GM12878 (cell line): ENCODE results near the gene GLT1D1. TPM values are rescaled to one million over a fixed set of nuclear protein-coding genes. Genes with fewer than 3 reads are reported as not detected.

Experiments
- ATAC-seq: fragments of 200-7000 bp; cut with Tn5 transposase; 3 replicates; pipeline ENCODE4 v1.9.1; 2020; ENCODE audit warnings: mild to moderate bottlenecking, moderate library complexity
- BruUV-seq: library from RNA; stranded (reverse); fragments of 400-500 nt; replicated peaks from 2 replicates; lab custom pipeline; 2021; lab: Mats Ljungman, UMichigan
- CTCF ChIA-PET: fragments of 300-600 bp; sonication (Branson Sonifier 250); formaldehyde crosslinking; extraction: SDS; loops from one replicate; lab custom pipeline; 2021; ENCODE audit warnings: inconsistent platforms; lab: Yijun Ruan, JAX
- POLR2A ChIA-PET: fragments of 350-600 bp; formaldehyde crosslinking; extraction: SDS; loops from one replicate; lab custom pipeline; 2021; ENCODE audit warnings: inconsistent platforms; lab: Charles Lee
- RAD21 ChIA-PET: fragments of 300-600 bp; sonication (Branson Sonifier 250); formaldehyde crosslinking; loops from one replicate; lab custom pipeline; 2023; ENCODE audit warnings: antibody characterized with exemption; ENCODE audit not compliant: unreplicated experiment; lab: Charles Lee
- SMC1A ChIA-PET: fragments of 300-600 bp; sonication (Branson Sonifier 250); formaldehyde crosslinking; loops from one replicate; lab custom pipeline; 2023; ENCODE audit not compliant: unreplicated experiment, uncharacterized antibody; lab: Charles Lee
- DNase-seq: peaks from one replicate; pipeline ENCODE4 v3.0.0-alpha.2; 2011; ENCODE audit warnings: low read depth, low spot score
- FAIRE-seq: peaks from 3 replicates; lab custom pipeline; 2011; peaks lifted over from hg19 to GRCh38; lab: Jason Lieb, UNC
- H2AFZ ChIP-seq: 2 replicates; pipeline ENCODE4 v1.6.0; 2011; ENCODE audit warnings: low read depth, low read length, control low read depth; ENCODE audit not compliant: control insufficient read depth
- H3K27ac ChIP-seq: 2 replicates; pipeline ENCODE4 v1.5.1; 2011; ENCODE audit warnings: control low read depth; ENCODE audit not compliant: control insufficient read depth, insufficient read depth
- H3K27me3 ChIP-seq, 2 experiments: replicated peaks in 1 of 2; 2 replicates each; pipeline versions ENCODE4 v1.6.0 to v1.6.1; 2011; ENCODE audit warnings: low read length in 1 of 2; ENCODE audit not compliant: control insufficient read depth in 2 of 2, insufficient read depth in 2 of 2
- H3K36me3 ChIP-seq, 2 experiments: 2 replicates each; pipeline ENCODE4 v1.5.1; 2011; ENCODE audit warnings: low read length in 1 of 2; ENCODE audit not compliant: control insufficient read depth in 2 of 2, insufficient read depth in 2 of 2
- H3K4me1 ChIP-seq: 2 replicates; pipeline ENCODE4 v1.6.1; 2011; ENCODE audit warnings: mild to moderate bottlenecking, low read length, moderate library complexity, mixed read lengths; ENCODE audit not compliant: control insufficient read depth, insufficient read depth
- H3K4me2 ChIP-seq: 2 replicates; pipeline ENCODE4 v1.6.0; 2011; ENCODE audit warnings: control low read depth; ENCODE audit not compliant: control insufficient read depth, insufficient read depth
- H3K4me3 ChIP-seq: fragments of 200-600 bp; sonication (generic); 2 replicates; pipeline ENCODE4 v1.5.1; 2016
- H3K79me2 ChIP-seq: 2 replicates; pipeline ENCODE4 v1.6.0; 2011; ENCODE audit warnings: low read length; ENCODE audit not compliant: control insufficient read depth, insufficient read depth
- H3K9ac ChIP-seq: 2 replicates; pipeline ENCODE4 v1.8.0; 2011; ENCODE audit warnings: low read length, control low read depth, mixed read lengths; ENCODE audit not compliant: control insufficient read depth, insufficient read depth
- H3K9me3 ChIP-seq: replicated peaks from 3 replicates; pipeline ENCODE4 v1.5.1; 2011; ENCODE audit warnings: mild to moderate bottlenecking, low read length; ENCODE audit not compliant: control insufficient read depth, insufficient read depth
- H4K20me1 ChIP-seq: 2 replicates; pipeline ENCODE4 v1.6.0; 2011; ENCODE audit not compliant: control insufficient read depth, insufficient read depth
- CHD2 ChIP-seq: IDR thresholded peaks from 2 replicates; pipeline ENCODE4 v1.6.1; 2011; ENCODE audit warnings: low read depth, low read length, improper control_type of control experiment, borderline replicate concordance
- EGR1 ChIP-seq, 2 experiments: IDR thresholded peaks; 1 replicate in 1 of 2; 2 replicates in 1 of 2; pipeline ENCODE4 v1.6.1; 2011 to 2012; ENCODE audit warnings: low read depth in 2 of 2, low read length in 2 of 2, borderline replicate concordance in 1 of 2, mild to moderate bottlenecking in 1 of 2, moderate library complexity in 1 of 2
- ESRRA ChIP-seq: IDR thresholded peaks from 2 replicates; pipeline ENCODE4 v1.6.1; 2012; ENCODE audit warnings: mild to moderate bottlenecking, low read length, improper control_type of control experiment
- GABPA ChIP-seq: IDR thresholded peaks from 2 replicates; pipeline ENCODE4 v1.6.1; 2014; ENCODE audit warnings: antibody characterized with exemption, low read depth, mild to moderate bottlenecking, inconsistent platforms
- GATAD2B ChIP-seq: fragments of 450-650 bp; conservative IDR thresholded peaks from 2 replicates; pipeline ENCODE4 v1.6.1; 2017; ENCODE audit warnings: low read depth, mild to moderate bottlenecking, moderate library complexity
- IKZF2 ChIP-seq, 2 experiments: fragments of 450-650 bp; IDR thresholded peaks; 2 replicates each; pipeline ENCODE4 v1.6.1; 2017; ENCODE audit warnings: mild to moderate bottlenecking in 2 of 2, moderate library complexity in 2 of 2
- MTA2 ChIP-seq: fragments of 450-650 bp; IDR thresholded peaks from 2 replicates; pipeline ENCODE4 v1.6.1; 2016; ENCODE audit warnings: low read depth, mild to moderate bottlenecking, moderate library complexity
- PAX5 ChIP-seq: IDR thresholded peaks from 2 replicates; pipeline ENCODE4 v1.6.1; 2011; ENCODE audit warnings: low read depth, low read length, borderline replicate concordance
- PML ChIP-seq: IDR thresholded peaks from 2 replicates; pipeline ENCODE4 v1.6.1; 2012; ENCODE audit warnings: low read length, inconsistent platforms
- RAD51 ChIP-seq: fragments of 450-650 bp; IDR thresholded peaks from 2 replicates; pipeline ENCODE4 v1.6.1; 2016; ENCODE audit warnings: moderate library complexity, mild to moderate bottlenecking, inconsistent platforms
- RB1 ChIP-seq: fragments of 450-650 bp; formaldehyde crosslinking; IDR thresholded peaks from 2 replicates; pipeline ENCODE4 v1.6.1; 2017; ENCODE audit warnings: mild to moderate bottlenecking, borderline replicate concordance
- SPI1 ChIP-seq: IDR thresholded peaks from 2 replicates; pipeline ENCODE4 v1.6.1; 2011; ENCODE audit warnings: low read depth, mild to moderate bottlenecking, low read length, moderate library complexity, borderline replicate concordance; ENCODE audit not compliant: insufficient read depth
- SUZ12 ChIP-seq: fragments of 200-600 bp; sonication (generic); IDR thresholded peaks from one replicate; pipeline ENCODE4 v1.6.1; 2018; ENCODE audit warnings: antibody characterized with exemption, mild to moderate bottlenecking; ENCODE audit not compliant: unreplicated experiment
- TBL1XR1 ChIP-seq: IDR thresholded peaks from 2 replicates; pipeline ENCODE4 v1.6.1; 2012; ENCODE audit warnings: low read depth, low read length, improper control_type of control experiment
- YY1 ChIP-seq: IDR thresholded peaks from 2 replicates; pipeline ENCODE4 v1.6.1; 2011; ENCODE audit warnings: low read depth, mild to moderate bottlenecking, low read length
- ZZZ3 ChIP-seq: IDR thresholded peaks from 2 replicates; pipeline ENCODE4 v1.6.1; 2011; ENCODE audit warnings: low read depth; ENCODE audit not compliant: control insufficient read depth, insufficient read length
- WGBS: methylation state at CpG from one replicate; pipeline ENCODE4 v1.1.6; 2016; ENCODE audit warnings: low lambda C conversion rate; ENCODE audit not compliant: insufficient replicate concordance, insufficient coverage; ENCODE audit errors: missing lambda C conversion rate; 5-methylcytosine and 5-hydroxymethylcytosine counted together
- in situ Hi-C: fragments of 300-500 bp; cut with MboI; formaldehyde crosslinking; loops from 9 replicates; pipeline ENCODE4 v1.14.3; 2018; ENCODE audit warnings: mixed read lengths
- intact Hi-C: fragments of 100-400 bp; cut with micrococcal nuclease; formaldehyde crosslinking; loops from one replicate; pipeline ENCODE4 v1.14.2; 2022; ENCODE audit not compliant: unreplicated experiment
- polyA plus RNA-seq, 11 experiments: library from polyadenylated mRNA; depleted of rRNA in 4 of 11; unstranded in 6 of 11; stranded (reverse) in 5 of 11; fragments of >200 nt; fragmentation: Nextera tagmentation in 4 of 11; fragmentation: Illumina TruSeq in 1 of 11; extraction: Ambion mirVana in 4 of 11; extraction: Trizol in 1 of 11; gene quantifications; 1 replicate in 1 of 11; 2 replicates in 10 of 11; pipeline versions ENCODE4 v1.2.1 to v1.2.3, GENCODE V29; 2011 to 2016; ENCODE audit warnings: inconsistent platforms in 2 of 11, missing spikeins in 2 of 11, low read depth in 1 of 11
- total RNA-seq, 4 experiments: library from RNA; depleted of rRNA in 3 of 4; stranded (reverse); fragments of >200 nt in 3 of 4; fragmentation: Illumina TruSeq in 1 of 4; extraction: Trizol in 1 of 4; gene quantifications; 2 replicates each; pipeline versions ENCODE4 v1.2.1 to v1.2.3, GENCODE V29; 2013 to 2021
- TF ChIP-seq, protein P1 (sequence below): IDR thresholded peaks from 2 replicates; pipeline ENCODE4 v1.6.1; 2012; ENCODE audit warnings: low read depth, low read length, improper control_type of control experiment
- TF ChIP-seq, protein P2 (sequence below): fragments of 450-650 bp; formaldehyde crosslinking; IDR thresholded peaks from 2 replicates; pipeline ENCODE4 v1.4.0; 2022; ENCODE audit warnings: mild to moderate bottlenecking, moderate library complexity
- TF ChIP-seq, protein P3 (sequence below): fragments of 450-650 bp; IDR thresholded peaks from 2 replicates; pipeline ENCODE4 v1.6.1; 2017; ENCODE audit warnings: mild to moderate bottlenecking, moderate library complexity

The GLT1D1 gene
- total and polyA plus RNA-seq, 10 of the 15 experiments (the other 5 are each of a cell fraction or from before 2014, with no cell fraction given) = 0.42 to 62.8 (median 3.0) TPM

DNA sequence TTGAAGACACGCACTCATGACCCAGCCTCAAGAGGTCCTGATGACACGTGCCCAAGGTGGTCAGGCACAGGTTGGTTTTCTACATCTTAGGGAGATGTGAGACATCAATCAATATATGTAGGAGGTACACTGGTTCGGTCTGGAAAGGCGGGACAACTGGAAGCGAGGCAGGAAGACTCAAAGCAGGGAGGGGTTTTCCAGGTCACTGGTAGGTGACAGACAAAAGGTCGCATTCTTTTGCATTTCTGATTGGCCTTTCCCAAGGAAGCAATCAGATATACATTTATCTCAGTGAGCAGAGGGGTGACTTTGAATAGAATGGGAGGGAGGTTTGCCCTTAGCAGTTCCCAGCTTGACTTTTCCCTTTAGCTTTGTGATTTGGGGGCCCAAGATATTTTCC is 38.6 kb downstream of the GLT1D1 start:
- CTCF ChIA-PET = interaction anchor here (1.5 kb wide), 1 partner anchor 79 kb away, joined by 3 read pairs; no protein-coding TSS in a partner anchor
- H3K36me3 ChIP-seq = peaks cover 0 to 12% of the 10 kb centered on the region in 2 experiments; a peak in 2 of 4 replicates
- FAIRE-seq (no peak), ATAC-seq (no peak), DNase-seq (no peak)
- RAD21 ChIA-PET = no interaction called here
- no peaks in the 10 kb centered on the region for H3K4me1 ChIP-seq
- WGBS = 83% methylated on average over 6 of the region's 6 CpGs
- SMC1A ChIA-PET = interaction anchor here (1.2 to 2.1 kb wide), 3 partner anchors 9 to 62 kb away, joined by 3 to 8 read pairs (median 3); no protein-coding TSS in a partner anchor
- no peaks in the 10 kb centered on the region for H3K27me3 ChIP-seq
- H4K20me1 ChIP-seq = no peaks in the 10 kb centered on the region
- intact Hi-C loops (no loop called here), in situ Hi-C loops (no loop called here)
- no peaks in the 10 kb centered on the region for H3K9me3 ChIP-seq
- H3K4me2 ChIP-seq = no peak overlapping the region
- TF ChIP-seq GATAD2B = no peak
- TF ChIP-seq YY1 = no peak
- no peak for TF ChIP-seq SPI1
- TF ChIP-seq, protein P1, sequence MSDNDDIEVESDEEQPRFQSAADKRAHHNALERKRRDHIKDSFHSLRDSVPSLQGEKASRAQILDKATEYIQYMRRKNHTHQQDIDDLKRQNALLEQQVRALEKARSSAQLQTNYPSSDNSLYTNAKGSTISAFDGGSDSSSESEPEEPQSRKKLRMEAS = no peak
- no peak for TF ChIP-seq PAX5
- no peak for TF ChIP-seq RAD51
- TF ChIP-seq, protein P2, sequence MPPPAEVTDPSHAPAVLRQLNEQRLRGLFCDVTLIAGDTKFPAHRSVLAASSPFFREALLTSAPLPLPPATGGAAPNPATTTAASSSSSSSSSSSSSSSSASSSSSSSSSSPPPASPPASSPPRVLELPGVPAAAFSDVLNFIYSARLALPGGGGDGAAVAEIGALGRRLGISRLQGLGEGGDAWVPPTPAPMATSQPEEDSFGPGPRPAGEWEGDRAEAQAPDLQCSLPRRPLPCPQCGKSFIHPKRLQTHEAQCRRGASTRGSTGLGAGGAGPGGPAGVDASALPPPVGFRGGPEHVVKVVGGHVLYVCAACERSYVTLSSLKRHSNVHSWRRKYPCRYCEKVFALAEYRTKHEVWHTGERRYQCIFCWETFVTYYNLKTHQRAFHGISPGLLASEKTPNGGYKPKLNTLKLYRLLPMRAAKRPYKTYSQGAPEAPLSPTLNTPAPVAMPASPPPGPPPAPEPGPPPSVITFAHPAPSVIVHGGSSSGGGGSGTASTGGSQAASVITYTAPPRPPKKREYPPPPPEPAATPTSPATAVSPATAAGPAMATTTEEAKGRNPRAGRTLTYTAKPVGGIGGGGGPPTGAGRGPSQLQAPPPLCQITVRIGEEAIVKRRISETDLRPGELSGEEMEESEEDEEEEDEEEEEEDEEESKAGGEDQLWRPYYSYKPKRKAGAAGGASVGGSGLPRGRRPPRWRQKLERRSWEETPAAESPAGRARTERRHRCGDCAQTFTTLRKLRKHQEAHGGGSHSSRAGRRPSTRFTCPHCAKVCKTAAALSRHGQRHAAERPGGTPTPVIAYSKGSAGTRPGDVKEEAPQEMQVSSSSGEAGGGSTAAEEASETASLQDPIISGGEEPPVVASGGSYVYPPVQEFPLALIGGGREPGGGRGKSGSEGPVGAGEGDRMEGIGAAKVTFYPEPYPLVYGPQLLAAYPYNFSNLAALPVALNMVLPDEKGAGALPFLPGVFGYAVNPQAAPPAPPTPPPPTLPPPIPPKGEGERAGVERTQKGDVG (CRISPR knock-in tag) = no peak
- no peak for TF ChIP-seq ZZZ3
- no peak for TF ChIP-seq TBL1XR1
- TF ChIP-seq, protein P3, sequence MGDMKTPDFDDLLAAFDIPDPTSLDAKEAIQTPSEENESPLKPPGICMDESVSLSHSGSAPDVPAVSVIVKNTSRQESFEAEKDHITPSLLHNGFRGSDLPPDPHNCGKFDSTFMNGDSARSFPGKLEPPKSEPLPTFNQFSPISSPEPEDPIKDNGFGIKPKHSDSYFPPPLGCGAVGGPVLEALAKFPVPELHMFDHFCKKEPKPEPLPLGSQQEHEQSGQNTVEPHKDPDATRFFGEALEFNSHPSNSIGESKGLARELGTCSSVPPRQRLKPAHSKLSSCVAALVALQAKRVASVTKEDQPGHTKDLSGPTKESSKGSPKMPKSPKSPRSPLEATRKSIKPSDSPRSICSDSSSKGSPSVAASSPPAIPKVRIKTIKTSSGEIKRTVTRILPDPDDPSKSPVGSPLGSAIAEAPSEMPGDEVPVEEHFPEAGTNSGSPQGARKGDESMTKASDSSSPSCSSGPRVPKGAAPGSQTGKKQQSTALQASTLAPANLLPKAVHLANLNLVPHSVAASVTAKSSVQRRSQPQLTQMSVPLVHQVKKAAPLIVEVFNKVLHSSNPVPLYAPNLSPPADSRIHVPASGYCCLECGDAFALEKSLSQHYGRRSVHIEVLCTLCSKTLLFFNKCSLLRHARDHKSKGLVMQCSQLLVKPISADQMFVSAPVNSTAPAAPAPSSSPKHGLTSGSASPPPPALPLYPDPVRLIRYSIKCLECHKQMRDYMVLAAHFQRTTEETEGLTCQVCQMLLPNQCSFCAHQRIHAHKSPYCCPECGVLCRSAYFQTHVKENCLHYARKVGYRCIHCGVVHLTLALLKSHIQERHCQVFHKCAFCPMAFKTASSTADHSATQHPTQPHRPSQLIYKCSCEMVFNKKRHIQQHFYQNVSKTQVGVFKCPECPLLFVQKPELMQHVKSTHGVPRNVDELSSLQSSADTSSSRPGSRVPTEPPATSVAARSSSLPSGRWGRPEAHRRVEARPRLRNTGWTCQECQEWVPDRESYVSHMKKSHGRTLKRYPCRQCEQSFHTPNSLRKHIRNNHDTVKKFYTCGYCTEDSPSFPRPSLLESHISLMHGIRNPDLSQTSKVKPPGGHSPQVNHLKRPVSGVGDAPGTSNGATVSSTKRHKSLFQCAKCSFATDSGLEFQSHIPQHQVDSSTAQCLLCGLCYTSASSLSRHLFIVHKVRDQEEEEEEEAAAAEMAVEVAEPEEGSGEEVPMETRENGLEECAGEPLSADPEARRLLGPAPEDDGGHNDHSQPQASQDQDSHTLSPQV = no peak
- no peak for TF ChIP-seq PML
- no peak for TF ChIP-seq CHD2
- no peak for TF ChIP-seq ESRRA
- no peak for TF ChIP-seq RB1
- no peak for TF ChIP-seq SUZ12
- no peak for TF ChIP-seq GABPA
- TF ChIP-seq EGR1 (IDR thresholded peaks at IDR 0.05; ENCODE audit: borderline replicate concordance in 1 of 2, low read depth in 2 of 2, low read length in 2 of 2) = no peak
- TF ChIP-seq MTA2 = no peak
- TF ChIP-seq IKZF2 (IDR thresholded peaks at IDR 0.05) = no peak
- no TSS peak for BruUV-seq
- H3K9ac ChIP-seq = no peak overlapping the region
- no peak overlapping the region for H3K4me3 ChIP-seq
- H3K79me2 ChIP-seq = no peaks in the 10 kb centered on the region
- POLR2A ChIA-PET = no interaction called here
- H2AFZ ChIP-seq = no peak overlapping the region
- no peak overlapping the region for H3K27ac ChIP-seq
